GM10266 (cell line): ENCODE measurements around the gene SPATA17.

Experiments used
- DNase-seq: peaks from one replicate; pipeline ENCODE4 v3.0.0; 2012; ENCODE audit errors: extremely low spot score
- CTCF ChIP-seq: IDR thresholded peaks from 2 replicates; pipeline ENCODE4 v1.5.1; 2012; ENCODE audit warnings: mild to moderate bottlenecking, low read depth; ENCODE audit not compliant: control insufficient read depth, insufficient read depth; ENCODE audit errors: missing control alignments

SPATA17 gene

DNA sequence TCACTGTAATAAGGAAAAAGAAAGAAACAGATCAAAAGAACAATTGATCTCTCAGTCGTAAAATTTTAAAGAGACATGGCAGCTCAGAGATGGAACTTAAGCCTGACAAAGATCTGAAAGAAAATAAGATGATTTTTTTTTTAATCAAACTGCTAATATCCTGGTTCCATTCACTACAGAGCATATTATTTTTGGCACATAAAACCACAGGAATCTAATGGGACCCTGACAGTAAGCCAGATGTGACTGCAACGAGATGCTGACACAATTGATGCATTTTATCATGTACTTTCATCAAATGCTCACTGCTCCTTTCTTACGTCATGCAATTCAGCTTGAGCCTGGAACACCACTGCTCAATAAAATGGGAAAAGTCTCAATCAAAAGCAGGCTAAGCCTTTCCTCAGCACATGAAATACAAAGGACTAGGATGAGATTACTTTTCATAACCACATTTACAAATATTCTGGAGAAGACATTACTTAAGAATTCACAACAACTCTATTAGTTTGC lies 16.9 kb upstream of the SPATA17 start:
- no peak for DNase-seq
- no peak for TF ChIP-seq CTCF

- DNase-seq = no peak
- no peak for TF ChIP-seq CTCF
These were observed 14.0 kb upstream of the SPATA17 start for GRCh38 chr1:217617126-217617525.

DNA sequence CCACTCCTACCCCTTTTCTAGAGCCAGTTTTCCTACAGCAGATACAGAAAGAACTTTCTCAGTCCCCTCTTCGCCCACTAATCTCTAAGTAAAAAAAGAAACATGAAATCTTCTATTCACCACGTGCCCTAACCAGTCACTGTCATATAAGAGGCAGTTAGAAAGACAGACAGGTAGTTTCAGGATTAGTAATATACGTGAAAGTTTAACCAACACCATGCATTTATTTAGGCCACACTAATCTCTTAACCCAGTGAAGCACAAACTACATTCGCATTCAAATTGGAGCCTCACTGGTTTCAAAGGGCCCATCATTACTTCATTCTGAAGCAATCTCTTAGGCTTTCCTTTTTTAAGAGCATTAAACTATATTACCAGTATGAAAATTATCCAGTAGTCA lies 10.3 kb upstream of the SPATA17 start:
- DNase-seq = peak; percentile 66
- no peak for TF ChIP-seq CTCF

DNA sequence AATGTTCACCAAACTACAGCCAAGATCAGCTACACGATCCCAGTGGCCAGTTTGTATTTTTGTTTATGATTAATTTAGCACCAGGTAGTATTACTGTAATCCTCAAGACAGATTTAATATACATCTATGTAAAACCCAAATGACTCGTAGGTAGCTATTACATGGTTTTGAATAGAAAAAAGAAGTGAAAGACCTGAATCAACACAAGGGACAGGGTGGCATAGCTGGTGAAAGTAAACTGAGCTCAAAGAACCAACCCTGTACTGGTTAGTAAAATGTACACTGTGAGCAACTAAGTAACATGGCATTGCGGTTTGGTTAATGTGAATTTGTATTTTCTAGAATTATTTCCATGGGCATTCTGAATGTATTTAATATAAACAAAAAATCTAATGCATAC lies 9.1 kb upstream of the SPATA17 start:
- no peak for DNase-seq
- TF ChIP-seq CTCF = no peak

- DNase-seq = no peak
- no peak for TF ChIP-seq CTCF
These were observed 4.8 kb upstream of the SPATA17 start for GRCh38 chr1:217626321-217626720.

GRCh38 chr1:217627431-217627830 lies 3.7 kb upstream of the SPATA17 start:
- no peak for TF ChIP-seq CTCF
- DNase-seq = no peak

DNA sequence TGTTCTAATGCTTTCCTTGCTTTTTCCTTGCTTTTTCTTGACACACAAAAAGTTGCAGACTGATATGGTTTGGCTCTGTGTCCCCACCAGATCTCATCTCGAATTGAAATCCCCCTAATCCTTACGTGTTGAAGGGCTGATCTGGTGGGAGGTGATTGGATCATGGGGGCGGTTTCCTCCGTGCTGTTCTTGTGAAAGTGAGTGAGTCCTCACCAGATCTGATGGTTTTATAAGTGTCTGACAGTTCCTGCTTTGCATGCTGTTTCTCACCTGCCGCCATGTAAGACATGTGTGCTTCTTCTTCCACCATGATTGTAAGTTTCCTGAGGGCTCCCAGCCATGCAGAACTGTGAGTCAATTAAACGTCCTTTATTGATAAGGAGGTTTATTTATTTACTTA lies 11.3 kb downstream of the SPATA17 start:
- no peak for DNase-seq
- TF ChIP-seq CTCF = no peak
